GM23248 (cell line): ENCODE measurements around the gene TRIM23. TPM values are rescaled to one million over a fixed set of nuclear protein-coding genes. Genes with fewer than 3 reads are reported as not detected.
A peak's percentile ranks its signal among the peaks of the same experiment; 100 is the strongest.
"Not testable (repeated sequence)": the region's sequence is repeated elsewhere in the genome, so short reads cannot be mapped to it uniquely, and the experiment has no call there.

Source experiments
- DNase-seq: peaks from one replicate; pipeline ENCODE4 v3.0.0-alpha.2; 2015
- H2AFZ ChIP-seq: fragments of 200-600 bp; sonication (generic); 2 replicates; pipeline ENCODE4 v1.6.1; 2016; ENCODE audit warnings: antibody characterized with exemption
- H3F3A ChIP-seq: fragments of 200-600 bp; sonication (generic); 2 replicates; pipeline ENCODE4 v1.6.1; 2016; ENCODE audit warnings: mild to moderate bottlenecking, antibody characterized with exemption, mixed run types; ENCODE audit not compliant: insufficient read depth
- H3K27ac ChIP-seq: fragments of 200-600 bp; sonication (generic); 2 replicates; pipeline ENCODE4 v1.5.1; 2016; ENCODE audit warnings: mild to moderate bottlenecking
- H3K27me3 ChIP-seq: fragments of 200-600 bp; sonication (generic); replicated peaks from 2 replicates; pipeline ENCODE4 v1.6.1; 2016; ENCODE audit warnings: mild to moderate bottlenecking; ENCODE audit not compliant: insufficient read depth
- H3K36me3 ChIP-seq: fragments of 200-600 bp; sonication (generic); 2 replicates; pipeline ENCODE4 v1.6.1; 2016; ENCODE audit warnings: low read depth, mild to moderate bottlenecking
- H3K4me1 ChIP-seq: fragments of 200-600 bp; sonication (generic); 2 replicates; pipeline ENCODE4 v1.6.1; 2016; ENCODE audit warnings: mild to moderate bottlenecking; ENCODE audit not compliant: insufficient read depth
- H3K4me2 ChIP-seq: fragments of 200-600 bp; sonication (generic); one replicate; pipeline ENCODE4 v1.6.1; 2016; ENCODE audit warnings: mild to moderate bottlenecking; ENCODE audit not compliant: unreplicated experiment
- H3K4me3 ChIP-seq: fragments of 200-600 bp; sonication (generic); 2 replicates; pipeline ENCODE4 v1.5.1; 2016; ENCODE audit warnings: mild to moderate bottlenecking
- H3K79me2 ChIP-seq: fragments of 200-600 bp; sonication (generic); 2 replicates; pipeline ENCODE4 v1.6.1; 2016; ENCODE audit warnings: mild to moderate bottlenecking; ENCODE audit not compliant: insufficient read depth
- H3K9ac ChIP-seq: fragments of 200-600 bp; sonication (generic); 2 replicates; pipeline ENCODE4 v1.6.1; 2016; ENCODE audit warnings: mild to moderate bottlenecking
- H3K9me2 ChIP-seq: fragments of 200-600 bp; sonication (generic); 2 replicates; pipeline ENCODE4 v1.6.1; 2016; ENCODE audit warnings: mixed run types, mild to moderate bottlenecking, moderate library complexity; ENCODE audit not compliant: insufficient read depth
- H3K9me3 ChIP-seq: fragments of 200-600 bp; sonication (generic); one replicate; pipeline ENCODE4 v1.6.1; 2017; ENCODE audit warnings: low read depth
- H4K20me1 ChIP-seq: fragments of 200-600 bp; sonication (generic); 2 replicates; pipeline ENCODE4 v1.6.0; 2016; ENCODE audit not compliant: insufficient read depth
- EZH2 ChIP-seq: fragments of 200-600 bp; sonication (generic); IDR thresholded peaks from 2 replicates; pipeline ENCODE4 v1.6.1; 2018; ENCODE audit warnings: antibody characterized with exemption, mild to moderate bottlenecking; ENCODE audit not compliant: insufficient read depth, poor library complexity, severe bottlenecking
- EZH2phosphoT487 ChIP-seq: fragments of 200-600 bp; sonication (generic); IDR thresholded peaks from 2 replicates; pipeline ENCODE4 v1.6.1; 2018; ENCODE audit warnings: antibody characterized with exemption, moderate library complexity, mild to moderate bottlenecking, low read depth; ENCODE audit not compliant: insufficient read depth
- WGBS, 2 experiments: methylation state at CpG; one replicate each; pipeline ENCODE4 v1.1.6; 2015 to 2017; ENCODE audit warnings: low lambda C conversion rate in 2 of 2, low coverage in 1 of 2; ENCODE audit errors: missing lambda C conversion rate in 2 of 2; 5-methylcytosine and 5-hydroxymethylcytosine counted together
- in situ Hi-C: fragments of 300-500 bp; cut with MboI; formaldehyde crosslinking; loops from 2 replicates; pipeline ENCODE4 v1.15.0; 2020
- polyA plus RNA-seq: library from polyadenylated mRNA; unstranded; fragments of >200 nt; fragmentation: Nextera tagmentation; extraction: Ambion mirVana; gene quantifications from 2 replicates; pipeline ENCODE4 v1.2.1, GENCODE V29; 2016
- total RNA-seq: library from RNA; depleted of rRNA; stranded (reverse); fragments of >200 nt; shearing (Covaris generic); gene quantifications from 2 replicates; pipeline ENCODE4 v1.2.3, GENCODE V29; 2014

The TRIM23 gene
- total and polyA plus RNA-seq, 2 experiments from 2014 or later, result 2.7 to 19.1 TPM

- Histone ChIP-seq H3K4me3 (no peak overlapping the region), H3F3A (peaks cover 4% of the 10 kb centered on the region; the same call in 1 of the 2 replicates), H3K9ac (no peak overlapping the region), H3K27me3 (no peaks in the 10 kb centered on the region), H3K4me1 (peaks cover 21% of the 10 kb centered on the region), H3K9me3 (no peaks in the 10 kb centered on the region), H3K36me3 (peaks cover 24% of the 10 kb centered on the region), H3K9me2 (no peaks in the 10 kb centered on the region), H2AFZ (no peak overlapping the region), H3K4me2 (peak overlapping the region; percentile 30), H3K79me2 (peaks cover 91% of the 10 kb centered on the region), H4K20me1 (peaks cover 6% of the 10 kb centered on the region; the same call in 1 of the 2 replicates), H3K27ac (no peak overlapping the region)
- WGBS, 2 experiments, result 95% methylated on average over 4 of the region's 4 CpGs
- peak; percentile 30 for DNase-seq
- TF ChIP-seq EZH2 (no peak), EZH2phosphoT487 (no peak)
- in situ Hi-C loops, result no loop called here
These were observed 4.1 kb downstream of the TRIM23 start for GRCh38 chr5:65620021-65620420.

GRCh38 chr5:65612298-65612907 lies 11.7 kb downstream of the TRIM23 start:
- in situ Hi-C loops, result no loop called here
- peaks cover 7% of the 10 kb centered on the region; the same call in 1 of the 2 replicates for H4K20me1 ChIP-seq
- no peaks in the 10 kb centered on the region; the same call in 1 of the 2 replicates for H3F3A ChIP-seq
- H3K4me2 ChIP-seq, result no peak overlapping the region
- no peaks in the 10 kb centered on the region for H3K9me2 ChIP-seq
- 91 to 93% methylated on average over 4 of the region's 4 CpGs for WGBS, 2 experiments
- no peak for TF ChIP-seq EZH2phosphoT487
- peaks cover 82% of the 10 kb centered on the region for H3K36me3 ChIP-seq
- H3K79me2 ChIP-seq, result peaks cover 73% of the 10 kb centered on the region
- no peaks in the 10 kb centered on the region for H3K9me3 ChIP-seq
- H2AFZ ChIP-seq, result no peak overlapping the region
- H3K27ac ChIP-seq, result no peak overlapping the region
- no peak overlapping the region for H3K9ac ChIP-seq
- no peaks in the 10 kb centered on the region for H3K4me1 ChIP-seq
- H3K4me3 ChIP-seq, result no peak overlapping the region
- no peaks in the 10 kb centered on the region for H3K27me3 ChIP-seq
- DNase-seq, result no peak

- Histone ChIP-seq H3K36me3 (peaks cover 82% of the 10 kb centered on the region), H3K4me2 (no peak overlapping the region)
- no peak for TF ChIP-seq EZH2
- TF ChIP-seq EZH2phosphoT487, result no peak
These were observed 12.6 kb downstream of the TRIM23 start for GRCh38 chr5:65611524-65611923.

GRCh38 chr5:65601761-65602160 lies 22.4 kb downstream of the TRIM23 start:
- H3K4me1 ChIP-seq, in situ Hi-C loops, H4K20me1 ChIP-seq, H3K4me3 ChIP-seq, H3K27ac ChIP-seq, H3K9me2 ChIP-seq, H3F3A ChIP-seq, H3K9ac ChIP-seq, DNase-seq, H3K9me3 ChIP-seq, H3K27me3 ChIP-seq, H3K4me2 ChIP-seq, H2AFZ ChIP-seq: not testable (repeated sequence)
- peaks cover 50% of the 10 kb centered on the region for H3K79me2 ChIP-seq
- H3K36me3 ChIP-seq, result peaks cover 72% of the 10 kb centered on the region
- 100% methylated on average over 1 of the region's 1 CpG for WGBS, 2 experiments

More at GRCh38 chr5:65611524-65611923, 12.6 kb downstream of the TRIM23 start:
- H3F3A ChIP-seq, result no peaks in the 10 kb centered on the region; the same call in 1 of the 2 replicates
- H3K9me2 ChIP-seq, result no peaks in the 10 kb centered on the region
- H3K9ac ChIP-seq, result no peak overlapping the region
- no peaks in the 10 kb centered on the region for H3K27me3 ChIP-seq
- no peak overlapping the region for H3K4me3 ChIP-seq
- no peaks in the 10 kb centered on the region for H3K4me1 ChIP-seq
- H4K20me1 ChIP-seq, result peaks cover 7% of the 10 kb centered on the region; the same call in 1 of the 2 replicates
- WGBS, 2 experiments, result 96 to 97% methylated on average over 3 of the region's 3 CpGs
- DNase-seq, result no peak
- no peak overlapping the region for H2AFZ ChIP-seq
- no peaks in the 10 kb centered on the region for H3K9me3 ChIP-seq
- H3K79me2 ChIP-seq, result peaks cover 69% of the 10 kb centered on the region
- no peak overlapping the region for H3K27ac ChIP-seq
- in situ Hi-C loops, result no loop called here
